GM21367 (cell line): Measurements from ENCODE around the gene FBXL4.

ENCODE experiments used
- ATAC-seq: cut with Tn5 transposase; IDR thresholded peaks from one replicate; pipeline ENCODE4 v1.9.1; 2021; ENCODE audit not compliant: unreplicated experiment

The FBXL4 gene

GRCh38 chr6:98947411-98948292 lies at the start of gene FBXL4:
Gene FBXL4 (minus strand): TSS chr6:98947946. CDS start chr6:98926988, 20,958 bp downstream.
- ATAC-seq, result peak; percentile 77

GRCh38 chr6:98995116-98995515 lies 47.4 kb upstream of the FBXL4 start:
- ATAC-seq, result no peak

GRCh38 chr6:98992535-98992934 lies 44.8 kb upstream of the FBXL4 start:
- no peak for ATAC-seq

- ATAC-seq, result no peak
These were observed 38.4 kb upstream of the FBXL4 start for GRCh38 chr6:98986071-98986615.

GRCh38 chr6:98985391-98985790 lies 37.6 kb upstream of the FBXL4 start:
- no peak for ATAC-seq

GRCh38 chr6:98984121-98984520 lies 36.4 kb upstream of the FBXL4 start:
- no peak for ATAC-seq

- no peak for ATAC-seq
These were observed 33.7 kb upstream of the FBXL4 start for GRCh38 chr6:98981473-98981872.

- ATAC-seq, result no peak
These were observed 33.1 kb upstream of the FBXL4 start for GRCh38 chr6:98980819-98981218.

GRCh38 chr6:98977671-98978292 lies 30.0 kb upstream of the FBXL4 start:
- no peak for ATAC-seq

GRCh38 chr6:98976674-98977385 lies 29.1 kb upstream of the FBXL4 start:
- no peak for ATAC-seq

GRCh38 chr6:98975421-98975820 lies 27.7 kb upstream of the FBXL4 start:
- ATAC-seq, result no peak

GRCh38 chr6:98974309-98974708 lies 26.6 kb upstream of the FBXL4 start:
- ATAC-seq, result no peak

GRCh38 chr6:98973571-98973970 lies 25.8 kb upstream of the FBXL4 start:
- ATAC-seq, result no peak

- ATAC-seq, result no peak
These were observed 23.6 kb upstream of the FBXL4 start for GRCh38 chr6:98971303-98971702.

- ATAC-seq, result no peak
These were observed 22.7 kb upstream of the FBXL4 start for GRCh38 chr6:98970469-98970868.

GRCh38 chr6:98967616-98968015 lies 19.9 kb upstream of the FBXL4 start:
- no peak for ATAC-seq

GRCh38 chr6:98959631-98960030 lies 11.9 kb upstream of the FBXL4 start:
- ATAC-seq, result no peak

- ATAC-seq, result no peak
These were observed 11.0 kb upstream of the FBXL4 start for GRCh38 chr6:98958776-98959175.

GRCh38 chr6:98957450-98957849 lies 9.7 kb upstream of the FBXL4 start:
- ATAC-seq, result no peak

- ATAC-seq, result no peak
These were observed 1.8 kb upstream of the FBXL4 start for GRCh38 chr6:98949589-98949988.

GRCh38 chr6:98946879-98947410 lies 801 bp downstream of the FBXL4 start:
- peak; percentile 26 for ATAC-seq
